HCT116 (cell line): Measurements from ENCODE around the gene NMNAT3. TPM values are rescaled to one million over a fixed set of nuclear protein-coding genes. Genes with fewer than 3 reads are reported as not detected.

Experiments used
- ATAC-seq: fragments of 200-7000 bp; cut with Tn5 transposase; 2 replicates; pipeline ENCODE4 v1.9.1; 2020; ENCODE audit warnings: mild to moderate bottlenecking, moderate library complexity
- BruUV-seq: library from RNA; stranded (reverse); fragments of 400-500 nt; replicated peaks from 2 replicates; lab custom pipeline; 2021; lab: Mats Ljungman, UMichigan
- CTCF ChIA-PET: fragments of 300-600 bp; sonication (Branson Sonifier 250); formaldehyde crosslinking; loops from one replicate; lab custom pipeline; 2021; ENCODE audit warnings: antibody characterized with exemption; lab: Charles Lee
- POLR2A ChIA-PET: fragments of 300-600, 350-600 bp; sonication (Branson Sonifier 250); formaldehyde crosslinking; loops from one replicate; lab custom pipeline; 2021; ENCODE audit warnings: antibody characterized with exemption; lab: Charles Lee
- RAD21 ChIA-PET, 2 experiments: fragments of 300-600 bp; sonication (Branson Sonifier 250); formaldehyde crosslinking; loops; one replicate each; lab custom pipeline; 2023; ENCODE audit warnings: low total read pairs in 2 of 2; ENCODE audit not compliant: uncharacterized antibody in 2 of 2, unreplicated experiment in 2 of 2, low non-redundant PET in 1 of 2; lab: Charles Lee
- DNase-seq: peaks from one replicate; pipeline ENCODE4 v3.0.0-alpha.2; 2010; ENCODE audit warnings: low read depth, low spot score
- H2AFZ ChIP-seq: fragments of 200-600 bp; shearing (Covaris generic), sonication (generic); 2 replicates; pipeline ENCODE4 v1.6.1; 2017; ENCODE audit warnings: low read depth, mixed run types, mixed read lengths, antibody characterized with exemption, low read length; ENCODE audit not compliant: poor library complexity, severe bottlenecking
- H3K27ac ChIP-seq: 2 replicates; pipeline ENCODE4 v1.5.1; 2012; ENCODE audit warnings: low read depth, low read length
- H3K27me3 ChIP-seq: fragments of 200-600 bp; sonication (generic); 2 replicates; pipeline ENCODE4 v1.6.1; 2016; ENCODE audit warnings: mixed run types, low read length, mixed read lengths; ENCODE audit not compliant: insufficient read depth
- H3K36me3 ChIP-seq, 2 experiments: fragments of 200-500 bp in 1 of 2; fragments of 200-600 bp in 1 of 2; sonication (Bioruptor generic) in 1 of 2; sonication (generic) in 1 of 2; 2 replicates each; pipeline versions ENCODE4 v1.5.1 to v1.6.1; 2014 to 2016; ENCODE audit warnings: low read length in 2 of 2, inconsistent platforms in 1 of 2, mixed read lengths in 1 of 2, mixed run types in 1 of 2; ENCODE audit not compliant: insufficient read depth in 2 of 2, control insufficient read depth in 1 of 2
- H3K4me1 ChIP-seq, 2 experiments: fragments of 200-600 bp in 1 of 2; sonication (generic) in 1 of 2; 2 replicates each; pipeline versions ENCODE4 v1.5.1 to v1.6.1; 2012 to 2017; ENCODE audit warnings: low read length in 2 of 2, inconsistent platforms in 1 of 2, mild to moderate bottlenecking in 1 of 2, mixed read lengths in 1 of 2, mixed run types in 1 of 2, moderate library complexity in 1 of 2; ENCODE audit not compliant: insufficient read depth in 2 of 2, control insufficient read depth in 1 of 2
- H3K4me2 ChIP-seq: fragments of 200-600 bp; sonication (generic); 2 replicates; pipeline ENCODE4 v1.6.1; 2017; ENCODE audit warnings: mixed run types, low read length, mixed read lengths
- H3K4me3 ChIP-seq, 2 experiments: fragments of 200-600 bp in 1 of 2; sonication (generic) in 1 of 2; replicated peaks in 1 of 2; 2 replicates each; pipeline ENCODE4 v1.5.1; 2011 to 2016; ENCODE audit warnings: low read length in 2 of 2, control low read depth in 1 of 2, low read depth in 1 of 2, mild to moderate bottlenecking in 1 of 2, mixed read lengths in 1 of 2, mixed run types in 1 of 2
- H3K79me2 ChIP-seq: fragments of 200-600 bp; sonication (generic); 2 replicates; pipeline ENCODE4 v1.6.1; 2017; ENCODE audit warnings: mild to moderate bottlenecking, mixed run types, low read length, moderate library complexity, mixed read lengths; ENCODE audit not compliant: insufficient read depth
- H3K9ac ChIP-seq: fragments of 200-600 bp; sonication (generic); 2 replicates; pipeline ENCODE4 v1.6.1; 2016; ENCODE audit warnings: low read length, mixed read lengths
- H3K9me2 ChIP-seq: fragments of 200-600 bp; sonication (generic), shearing (Covaris generic); 2 replicates; pipeline ENCODE4 v1.6.1; 2017; ENCODE audit warnings: mixed run types, mild to moderate bottlenecking, moderate library complexity; ENCODE audit not compliant: insufficient read depth
- H3K9me3 ChIP-seq, 2 experiments: fragments of 200-500 bp in 1 of 2; fragments of 200-600 bp in 1 of 2; sonication (Bioruptor generic) in 1 of 2; sonication (generic) in 1 of 2; 2 replicates each; pipeline ENCODE4 v1.6.1; 2014 to 2017; ENCODE audit warnings: low read length in 2 of 2, mixed read lengths in 2 of 2, inconsistent platforms in 1 of 2, low read depth in 1 of 2, mild to moderate bottlenecking in 1 of 2, mixed run types in 1 of 2, moderate library complexity in 1 of 2; ENCODE audit not compliant: control insufficient read depth in 1 of 2, insufficient read depth in 1 of 2
- H4K20me1 ChIP-seq: fragments of 200-600 bp; sonication (generic), shearing (Covaris generic); 2 replicates; pipeline ENCODE4 v1.6.1; 2017; ENCODE audit warnings: mixed run types, mild to moderate bottlenecking, moderate library complexity; ENCODE audit not compliant: insufficient read depth
- EZH2 ChIP-seq: fragments of 200-600 bp; sonication (generic); IDR thresholded peaks from 2 replicates; pipeline ENCODE4 v1.6.1; 2017; ENCODE audit warnings: antibody characterized with exemption, mixed run types
- EZH2phosphoT487 ChIP-seq: fragments of 200-600 bp; IDR thresholded peaks from 2 replicates; pipeline ENCODE4 v1.6.1; 2018; ENCODE audit warnings: antibody characterized with exemption, borderline replicate concordance
- FOSL1 ChIP-seq: IDR thresholded peaks from 2 replicates; pipeline ENCODE4 v1.6.1; 2012; ENCODE audit warnings: low read depth
- SRF ChIP-seq: IDR thresholded peaks from 2 replicates; pipeline ENCODE4 v1.6.1; 2012; ENCODE audit warnings: low read depth
- TCF7L2 ChIP-seq: IDR thresholded peaks from 2 replicates; pipeline ENCODE4 v1.7.0; 2011; ENCODE audit warnings: borderline replicate concordance, inconsistent platforms; ENCODE audit not compliant: insufficient read depth, insufficient read length; ENCODE audit errors: extremely low read depth
- intact Hi-C: fragments of 100-400 bp; cut with micrococcal nuclease; formaldehyde crosslinking; loops from 2 replicates; pipeline ENCODE4 v1.10.0; 2022
- total RNA-seq: library from RNA; stranded (reverse); gene quantifications from one replicate; pipeline ENCODE4 v1.2.1, GENCODE V29; 2021; ENCODE audit not compliant: unreplicated experiment
- TF ChIP-seq, protein P1 (sequence below): IDR thresholded peaks from 2 replicates; pipeline ENCODE4 v1.6.1; 2012
- TF ChIP-seq, protein P2 (sequence below), 3 experiments: fragments of 200-600 bp in 1 of 3; sonication (generic) in 1 of 3; IDR thresholded peaks in 2 of 3; conservative IDR thresholded peaks in 1 of 3; 2 replicates each; pipeline ENCODE4 v1.5.1; 2012 to 2017; ENCODE audit warnings: low read depth in 2 of 3, low read length in 2 of 3, antibody characterized with exemption in 1 of 3, borderline replicate concordance in 1 of 3, control low read depth in 1 of 3, mild to moderate bottlenecking in 1 of 3, mixed read lengths in 1 of 3, mixed run types in 1 of 3, moderate library complexity in 1 of 3; ENCODE audit not compliant: insufficient read depth in 1 of 3

NMNAT3 gene
- total RNA-seq, 1 experiment from 2014 or later, result 5.7 TPM

DNA sequence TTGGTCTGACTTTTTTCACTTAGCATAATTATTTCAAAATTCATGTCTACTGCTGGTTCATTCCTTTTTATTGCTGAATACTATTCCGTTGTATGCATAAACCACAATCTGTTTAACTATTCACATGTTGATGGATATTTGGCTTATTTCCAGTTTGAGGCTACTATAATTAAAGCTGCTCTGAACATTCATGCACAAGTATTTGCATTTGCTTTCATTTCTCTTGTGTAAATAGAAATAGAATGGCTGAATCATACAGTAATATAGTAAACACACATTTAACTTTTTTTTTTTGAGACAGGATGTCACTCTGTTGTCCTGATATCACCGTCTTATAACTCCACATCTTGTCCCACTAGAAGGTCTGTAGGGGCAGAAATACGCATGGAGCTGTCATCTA, 57.3 kb downstream of the NMNAT3 start (continued):
- TF ChIP-seq EZH2phosphoT487 (no peak), EZH2 (no peak), SRF (no peak), FOSL1 (no peak), TCF7L2 (no peak)
- TF ChIP-seq, protein P1, sequence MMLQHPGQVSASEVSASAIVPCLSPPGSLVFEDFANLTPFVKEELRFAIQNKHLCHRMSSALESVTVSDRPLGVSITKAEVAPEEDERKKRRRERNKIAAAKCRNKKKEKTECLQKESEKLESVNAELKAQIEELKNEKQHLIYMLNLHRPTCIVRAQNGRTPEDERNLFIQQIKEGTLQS, result no peak
- TF ChIP-seq, all 23 proteins: peak for 0

DNA sequence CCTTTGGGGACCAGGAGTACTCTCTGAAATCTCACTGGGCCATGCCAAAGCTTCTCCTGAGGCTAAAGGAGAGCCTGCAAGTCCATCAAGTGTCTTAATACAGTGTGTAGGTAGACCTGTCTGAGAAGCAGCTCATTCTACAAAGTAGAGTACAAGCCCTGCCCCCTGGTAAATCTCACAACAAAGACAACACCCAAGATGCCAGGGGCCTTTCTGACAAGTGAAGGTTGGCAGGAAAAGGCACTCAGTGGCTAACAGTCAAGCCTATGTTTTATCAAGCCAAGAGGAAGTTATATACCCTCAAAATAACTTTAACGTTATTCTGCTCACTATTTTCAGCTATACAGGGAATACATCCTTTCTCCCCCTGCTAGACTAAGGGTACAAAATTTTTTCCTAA, 58.3 kb downstream of the NMNAT3 start:
- BruUV-seq, result no TSS peak
- CTCF ChIA-PET, result no interaction called here

More for the DNA sequence above, 58.3 kb downstream of the NMNAT3 start:
- H4K20me1 ChIP-seq, result no peaks in the 10 kb centered on the region
- H3K27me3 ChIP-seq, result no peaks in the 10 kb centered on the region
- no peaks in the 10 kb centered on the region for H3K9me2 ChIP-seq
- no peak for ATAC-seq
- H2AFZ ChIP-seq, result no peak overlapping the region
- no peak overlapping the region for H3K4me3 ChIP-seq
- POLR2A ChIA-PET, result no interaction called here
- no peak overlapping the region for H3K27ac ChIP-seq
- no peaks in the 10 kb centered on the region for H3K9me3 ChIP-seq
- H3K36me3 ChIP-seq, result no peaks in the 10 kb centered on the region
- TF ChIP-seq, protein P2, sequence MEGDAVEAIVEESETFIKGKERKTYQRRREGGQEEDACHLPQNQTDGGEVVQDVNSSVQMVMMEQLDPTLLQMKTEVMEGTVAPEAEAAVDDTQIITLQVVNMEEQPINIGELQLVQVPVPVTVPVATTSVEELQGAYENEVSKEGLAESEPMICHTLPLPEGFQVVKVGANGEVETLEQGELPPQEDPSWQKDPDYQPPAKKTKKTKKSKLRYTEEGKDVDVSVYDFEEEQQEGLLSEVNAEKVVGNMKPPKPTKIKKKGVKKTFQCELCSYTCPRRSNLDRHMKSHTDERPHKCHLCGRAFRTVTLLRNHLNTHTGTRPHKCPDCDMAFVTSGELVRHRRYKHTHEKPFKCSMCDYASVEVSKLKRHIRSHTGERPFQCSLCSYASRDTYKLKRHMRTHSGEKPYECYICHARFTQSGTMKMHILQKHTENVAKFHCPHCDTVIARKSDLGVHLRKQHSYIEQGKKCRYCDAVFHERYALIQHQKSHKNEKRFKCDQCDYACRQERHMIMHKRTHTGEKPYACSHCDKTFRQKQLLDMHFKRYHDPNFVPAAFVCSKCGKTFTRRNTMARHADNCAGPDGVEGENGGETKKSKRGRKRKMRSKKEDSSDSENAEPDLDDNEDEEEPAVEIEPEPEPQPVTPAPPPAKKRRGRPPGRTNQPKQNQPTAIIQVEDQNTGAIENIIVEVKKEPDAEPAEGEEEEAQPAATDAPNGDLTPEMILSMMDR (IDR thresholded peaks at IDR 0.05 in 2 of 3, conservative IDR thresholded peaks at IDR 0.05 in 1 of 3; ENCODE audit: borderline replicate concordance in 1 of 3, insufficient read depth in 1 of 3, low read depth in 2 of 3, low read length in 2 of 3), result no peak
- H3K79me2 ChIP-seq, result no peaks in the 10 kb centered on the region
- no peak for DNase-seq
- intact Hi-C loops, result no loop called here
- RAD21 ChIA-PET, result no interaction called here
- H3K4me1 ChIP-seq, result no peaks in the 10 kb centered on the region
- H3K4me2 ChIP-seq, result no peak overlapping the region
- H3K9ac ChIP-seq, result no peak overlapping the region
